NCI-H1930 (cell line): ENCODE data around the gene RBM17.
"Not testable (repeated sequence)": the region's sequence is repeated elsewhere in the genome, so short reads cannot be mapped to it uniquely, and the experiment has no call there.

Experiments used
- DNase-seq, 2 experiments: peaks; one replicate each; lab custom pipeline; 2025; lab: John Stamatoyannopoulos, UW

Gene RBM17

GRCh38 chr10:6080417-6080973 lies 8.3 kb upstream of the RBM17 start:
- no peak for DNase-seq

- no peak for DNase-seq
Measured at GRCh38 chr10:6082496-6083395, 6.1 kb upstream of the RBM17 start.

GRCh38 chr10:6083523-6084475 lies 5.0 kb upstream of the RBM17 start:
- DNase-seq: no peak

GRCh38 chr10:6086375-6087233 lies 2.2 kb upstream of the RBM17 start:
- peak; percentile 18 to 68 for DNase-seq

GRCh38 chr10:6089334-6090219 lies 743 bp downstream of the RBM17 start:
- DNase-seq: no peak

GRCh38 chr10:6091630-6092029 lies 2.8 kb downstream of the RBM17 start:
- DNase-seq: no peak

- DNase-seq: no peak
Measured at GRCh38 chr10:6092731-6093130, 3.9 kb downstream of the RBM17 start.

- DNase-seq: no peak
Measured at GRCh38 chr10:6095810-6096570, 7.2 kb downstream of the RBM17 start.

GRCh38 chr10:6097063-6097462 lies 8.2 kb downstream of the RBM17 start:
- DNase-seq: no peak

GRCh38 chr10:6098156-6098555 lies 9.3 kb downstream of the RBM17 start:
- no peak for DNase-seq

GRCh38 chr10:6100370-6100769 lies 11.5 kb downstream of the RBM17 start:
- DNase-seq: no peak

GRCh38 chr10:6101181-6101580 lies 12.3 kb downstream of the RBM17 start:
- no peak for DNase-seq

- DNase-seq: no peak
Measured at GRCh38 chr10:6102128-6102527, 13.3 kb downstream of the RBM17 start.

GRCh38 chr10:6103591-6103990 lies 14.8 kb downstream of the RBM17 start:
- DNase-seq: no peak

GRCh38 chr10:6107616-6108015 lies 18.8 kb downstream of the RBM17 start:
- DNase-seq: not testable (repeated sequence)

GRCh38 chr10:6108072-6108471 lies 19.2 kb downstream of the RBM17 start:
- DNase-seq: no peak

GRCh38 chr10:6108631-6109443 lies 20.0 kb downstream of the RBM17 start:
- DNase-seq: no peak

- no peak for DNase-seq
Measured at GRCh38 chr10:6109444-6109775, 20.6 kb downstream of the RBM17 start.

GRCh38 chr10:6110136-6110535 lies 21.3 kb downstream of the RBM17 start:
- DNase-seq: no peak
